Osteoblast (primary cell): Measurements from ENCODE around the gene PTCD2. TPM values are rescaled to one million over a fixed set of nuclear protein-coding genes. Genes with fewer than 3 reads are reported as not detected.

ENCODE experiments used
- DNase-seq: peaks from one replicate; pipeline ENCODE4 v3.0.0; 2011; ENCODE audit warnings: low spot score, mixed read lengths; ENCODE audit not compliant: insufficient read length; ENCODE audit errors: missing footprints
- H2AFZ ChIP-seq: 2 replicates; pipeline ENCODE4 v1.6.0; 2011; ENCODE audit warnings: mild to moderate bottlenecking, low read length
- H3K27ac ChIP-seq: 2 replicates; pipeline ENCODE4 v1.5.1; 2011; ENCODE audit warnings: mild to moderate bottlenecking, low read depth, low read length, moderate library complexity
- H3K27me3 ChIP-seq: 2 replicates; pipeline ENCODE4 v1.6.0; 2012; ENCODE audit warnings: mild to moderate bottlenecking, control low read depth, inconsistent platforms, low read length, moderate library complexity; ENCODE audit not compliant: insufficient read depth
- H3K36me3 ChIP-seq: 2 replicates; pipeline ENCODE4 v1.5.1; 2011; ENCODE audit warnings: mild to moderate bottlenecking, low read length, control low read depth, moderate library complexity; ENCODE audit not compliant: insufficient read depth
- H3K4me1 ChIP-seq: 2 replicates; pipeline ENCODE4 v1.5.1; 2011; ENCODE audit warnings: mild to moderate bottlenecking, low read length, control low read depth, moderate library complexity; ENCODE audit not compliant: insufficient read depth
- H3K4me2 ChIP-seq: 2 replicates; pipeline ENCODE4 v1.6.0; 2011; ENCODE audit warnings: mild to moderate bottlenecking, low read length; ENCODE audit not compliant: insufficient read depth
- H3K4me3 ChIP-seq: fragments of 200-600 bp; sonication (generic); 3 replicates; pipeline ENCODE4 v1.5.1; 2012; ENCODE audit warnings: mild to moderate bottlenecking, low read length, inconsistent platforms; ENCODE audit not compliant: insufficient read depth
- H3K79me2 ChIP-seq: 2 replicates; pipeline ENCODE4 v1.6.0; 2012; ENCODE audit warnings: mild to moderate bottlenecking, low read length, control low read depth, inconsistent platforms; ENCODE audit not compliant: insufficient read depth
- H3K9me3 ChIP-seq: 2 replicates; pipeline ENCODE4 v1.5.1; 2011; ENCODE audit warnings: low read depth, low read length, control low read depth
- H4K20me1 ChIP-seq: 2 replicates; pipeline ENCODE4 v1.6.0; 2012; ENCODE audit warnings: mild to moderate bottlenecking, low read length, control low read depth; ENCODE audit not compliant: insufficient read depth
- CTCF ChIP-seq: IDR thresholded peaks from 2 replicates; pipeline ENCODE4 v1.5.1; 2011; ENCODE audit warnings: mild to moderate bottlenecking, low read depth, low read length, moderate library complexity; ENCODE audit errors: extremely low read depth
- small RNA-seq: library from RNA; depleted of rRNA; stranded (forward); fragments of <200 nt; gene quantifications from one replicate; pipeline ENCODE3, GENCODE V24; 2012
- total RNA-seq: library from RNA; depleted of rRNA; stranded (reverse); fragments of >200 nt; gene quantifications from 2 replicates; pipeline ENCODE4 v1.2.3, GENCODE V29; 2012

Gene PTCD2
- total RNA-seq, 1 donor, result 8.3 TPM

- H3K4me1 ChIP-seq, result peaks cover 4% of the 10 kb centered on the region
- H3K79me2 ChIP-seq, result no peaks in the 10 kb centered on the region
- no peaks in the 10 kb centered on the region for H3K36me3 ChIP-seq
- H4K20me1 ChIP-seq, result no peaks in the 10 kb centered on the region
- H3K4me2 ChIP-seq, result no peak overlapping the region
- DNase-seq, result no peak
- no peak overlapping the region for H2AFZ ChIP-seq
- H3K4me3 ChIP-seq, result no peak overlapping the region
- no peak for TF ChIP-seq CTCF
- H3K27me3 ChIP-seq, result no peaks in the 10 kb centered on the region
- no peak overlapping the region for H3K27ac ChIP-seq
- no peaks in the 10 kb centered on the region for H3K9me3 ChIP-seq
Observed at GRCh38 chr5:72417333-72418062, 97.3 kb downstream of the PTCD2 start.

Small RNA genes within 50 kb of the gene (small RNA-seq; reads per million reads assigned to genes)
- gene RN7SL153P, result not detected

Other genes with a start within 250 kb of the PTCD2 start
- 123 and 164 TPM in 2 replicates for gene MAP1B, start 212.9 kb upstream of the PTCD2 start, total RNA-seq
- gene MRPS27, start 133 bp upstream of the PTCD2 start, total RNA-seq, result 98.1 and 106 TPM in 2 replicates
- gene ZNF366, start 187.0 kb downstream of the PTCD2 start, total RNA-seq, result not detected in 2 replicates